IMR-90 (cell line): Measurements from ENCODE around the gene CAAP1.

ENCODE experiments used
- CEBPB ChIP-seq: IDR thresholded peaks from 2 replicates; pipeline ENCODE4 v1.6.1; 2012; ENCODE audit warnings: low read depth, low read length, improper control_type of control experiment
- CHD1 ChIP-seq: IDR thresholded peaks from 2 replicates; pipeline ENCODE4 v1.6.1; 2012; ENCODE audit warnings: low read depth, low read length, improper control_type of control experiment
- CTCF ChIP-seq: conservative IDR thresholded peaks from 2 replicates; pipeline ENCODE4 v1.5.1; 2012; ENCODE audit warnings: mild to moderate bottlenecking, low read depth, low read length, improper control_type of control experiment
- MAFK ChIP-seq: IDR thresholded peaks from 2 replicates; pipeline ENCODE4 v1.6.1; 2012; ENCODE audit warnings: low read depth, low read length, improper control_type of control experiment
- MAZ ChIP-seq: IDR thresholded peaks from 2 replicates; pipeline ENCODE4 v1.6.1; 2012; ENCODE audit warnings: low read depth, mild to moderate bottlenecking, low read length, improper control_type of control experiment, moderate library complexity, borderline replicate concordance
- MXI1 ChIP-seq: IDR thresholded peaks from 2 replicates; pipeline ENCODE4 v1.6.1; 2012; ENCODE audit warnings: low read depth, mild to moderate bottlenecking, low read length, moderate library complexity, borderline replicate concordance
- NFE2L2 ChIP-seq: fragments of 150-350 bp; IDR thresholded peaks from 2 replicates; pipeline ENCODE4 v1.6.1; 2016; ENCODE audit warnings: low read depth, mild to moderate bottlenecking, low read length
- POLR2A ChIP-seq: IDR thresholded peaks from 2 replicates; pipeline ENCODE4 v1.6.1; 2012; ENCODE audit warnings: mild to moderate bottlenecking, low read depth, low read length
- RAD21 ChIP-seq: IDR thresholded peaks from 2 replicates; pipeline ENCODE4 v1.6.1; 2012; ENCODE audit warnings: low read length, improper control_type of control experiment
- RCOR1 ChIP-seq: IDR thresholded peaks from 2 replicates; pipeline ENCODE4 v1.6.1; 2012; ENCODE audit warnings: mild to moderate bottlenecking, low read length, improper control_type of control experiment; ENCODE audit not compliant: insufficient replicate concordance
- RFX5 ChIP-seq: IDR thresholded peaks from 2 replicates; pipeline ENCODE4 v1.8.0; 2012; ENCODE audit warnings: low read depth, mild to moderate bottlenecking, low read length, moderate library complexity
- SMC3 ChIP-seq: fragments of 150-350 bp; IDR thresholded peaks from 2 replicates; pipeline ENCODE4 v1.6.1; 2016; ENCODE audit warnings: low read depth, mild to moderate bottlenecking, antibody characterized with exemption, low read length, moderate library complexity
- USF2 ChIP-seq: fragments of 150-350 bp; IDR thresholded peaks from 2 replicates; pipeline ENCODE4 v1.6.1; 2017; ENCODE audit warnings: mild to moderate bottlenecking, antibody characterized with exemption, low read length, low read depth

DNA sequence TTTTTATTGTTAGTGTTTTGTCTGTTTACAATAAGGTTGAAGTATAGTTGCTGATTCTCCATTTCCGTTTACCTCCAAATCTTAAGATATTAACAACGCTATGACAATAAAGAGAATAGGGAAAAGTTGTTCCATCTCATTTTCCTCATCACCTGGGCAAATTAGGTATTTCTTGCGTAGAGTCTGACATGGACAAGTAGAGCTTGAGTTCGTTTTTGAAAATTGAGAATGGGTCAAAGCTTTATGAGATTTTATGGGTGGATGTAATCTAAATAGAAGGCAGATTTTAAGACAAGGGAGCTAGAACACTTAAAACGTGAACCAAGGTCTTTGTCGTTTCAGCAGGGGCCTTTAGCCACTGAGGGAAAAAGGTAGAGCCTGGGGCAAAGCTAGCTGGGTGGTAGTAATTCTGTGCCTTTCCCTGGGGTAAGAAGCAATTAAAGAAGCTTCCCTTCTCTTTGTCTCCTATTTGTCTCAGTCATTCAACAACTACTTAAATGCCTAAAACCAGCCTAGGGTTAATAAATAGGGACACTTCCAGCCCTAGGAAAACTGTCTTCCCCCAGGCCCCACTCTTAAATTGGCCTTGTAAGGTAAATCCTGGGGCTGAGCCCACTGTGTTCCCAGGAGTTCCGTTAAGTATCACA is 551 bp upstream of the CAAP1 start:
- TF ChIP-seq CHD1 (no peak), CTCF (no peak), POLR2A (no peak), RCOR1 (no peak), RAD21 (no peak), MAZ (no peak), USF2 (no peak), RFX5 (no peak), MAFK (no peak), NFE2L2 (no peak), SMC3 (no peak), CEBPB (no peak), MXI1 (no peak)
